OCI-LY3 (cell line): Measurements from ENCODE around the gene COX7A2.

Source experiments
- H2AFZ ChIP-seq: fragments of 200-600, 300-600 bp; shearing (Covaris generic); 2 replicates; pipeline ENCODE4 v1.6.0; 2014; ENCODE audit warnings: antibody characterized with exemption, low read depth, low read length
- H3K27ac ChIP-seq: fragments of 200-600, 300-600 bp; sonication (generic); 2 replicates; pipeline ENCODE4 v1.5.1; 2014; ENCODE audit warnings: mild to moderate bottlenecking, low read length, moderate library complexity, mixed read lengths
- H3K27me3 ChIP-seq: fragments of 200-600, 300-600 bp; sonication (generic); 2 replicates; pipeline ENCODE4 v1.6.1; 2014; ENCODE audit warnings: low read depth, low read length, mixed read lengths
- H3K36me3 ChIP-seq: fragments of 200-600, 300-600 bp; sonication (generic); replicated peaks from 2 replicates; pipeline ENCODE3; 2014; ENCODE audit warnings: low read depth, low read length, mixed read lengths
- H3K4me1 ChIP-seq: fragments of 300-600, 200-600 bp; sonication (generic); 2 replicates; pipeline ENCODE4 v1.6.1; 2014; ENCODE audit warnings: low read length, mixed read lengths
- H3K4me2 ChIP-seq: fragments of 200-600, 300-600 bp; sonication (generic); 2 replicates; pipeline ENCODE4 v1.6.1; 2014; ENCODE audit warnings: low read length, mixed read lengths
- H3K4me3 ChIP-seq: fragments of 300-600, 200-600 bp; sonication (generic); 2 replicates; pipeline ENCODE4 v1.5.1; 2014; ENCODE audit warnings: antibody characterized with exemption, mild to moderate bottlenecking, low read length, moderate library complexity
- H3K79me2 ChIP-seq: fragments of 300-600, 200-600 bp; shearing (Covaris generic); 2 replicates; pipeline ENCODE4 v1.6.1; 2014; ENCODE audit warnings: mild to moderate bottlenecking, low read length, mixed read lengths
- H3K9ac ChIP-seq: fragments of 300-600, 200-600 bp; shearing (Covaris generic); 2 replicates; pipeline ENCODE4 v1.6.0; 2014; ENCODE audit warnings: mild to moderate bottlenecking, low read length, moderate library complexity
- H3K9me3 ChIP-seq: fragments of 200-600, 300-600 bp; shearing (Covaris generic); 2 replicates; pipeline ENCODE4 v1.6.1; 2014; ENCODE audit warnings: low read length, mixed read lengths; ENCODE audit not compliant: insufficient read depth
- H4K20me1 ChIP-seq: fragments of 200-600, 300-600 bp; sonication (generic); 2 replicates; pipeline ENCODE4 v1.6.1; 2016; ENCODE audit warnings: low read length, mixed read lengths; ENCODE audit not compliant: insufficient read depth
- CTCF ChIP-seq: fragments of 200-600, 300-600 bp; sonication (generic); IDR thresholded peaks from 2 replicates; pipeline ENCODE4 v1.5.1; 2014; ENCODE audit warnings: antibody characterized with exemption, low read length, low read depth
- EZH2phosphoT487 ChIP-seq: fragments of 200-600 bp; shearing (Covaris generic); IDR thresholded peaks from 2 replicates; pipeline ENCODE4 v1.6.1; 2018; ENCODE audit warnings: antibody characterized with exemption, mixed run types, low read depth

COX7A2 gene

DNA sequence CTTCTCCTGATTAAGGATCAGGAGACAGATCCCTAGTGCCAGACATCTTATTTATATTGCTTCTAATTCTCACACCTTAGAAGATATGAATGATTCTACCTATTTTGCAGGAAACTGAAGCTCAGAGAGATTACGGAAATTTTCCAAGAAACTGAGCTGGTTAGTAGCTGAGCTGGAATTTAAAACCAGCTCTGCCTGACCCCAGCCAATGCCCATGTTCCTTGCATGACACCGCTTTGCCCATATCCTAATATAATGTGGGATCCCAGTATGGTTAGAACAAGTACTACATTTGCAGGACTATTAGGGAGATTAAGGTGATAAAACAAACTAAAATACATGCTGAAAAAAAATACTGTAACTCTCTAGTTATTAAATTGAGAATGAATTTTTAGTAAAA is 39.1 kb upstream of the COX7A2 start:
- Histone ChIP-seq H3K9me3 (no peaks in the 10 kb centered on the region), H3K79me2 (peaks cover 77% of the 10 kb centered on the region), H3K9ac (peak overlapping the region; percentile 86), H3K4me2 (peak overlapping the region; percentile 81), H3K27ac (no peak overlapping the region), H3K4me1 (peaks cover 37% of the 10 kb centered on the region), H4K20me1 (peaks cover 29% of the 10 kb centered on the region), H2AFZ (no peak overlapping the region), H3K36me3 (no peaks in the 10 kb centered on the region), H3K4me3 (peak overlapping the region; percentile 89), H3K27me3 (no peaks in the 10 kb centered on the region)
- no peak for TF ChIP-seq EZH2phosphoT487
- TF ChIP-seq CTCF: no peak

DNA sequence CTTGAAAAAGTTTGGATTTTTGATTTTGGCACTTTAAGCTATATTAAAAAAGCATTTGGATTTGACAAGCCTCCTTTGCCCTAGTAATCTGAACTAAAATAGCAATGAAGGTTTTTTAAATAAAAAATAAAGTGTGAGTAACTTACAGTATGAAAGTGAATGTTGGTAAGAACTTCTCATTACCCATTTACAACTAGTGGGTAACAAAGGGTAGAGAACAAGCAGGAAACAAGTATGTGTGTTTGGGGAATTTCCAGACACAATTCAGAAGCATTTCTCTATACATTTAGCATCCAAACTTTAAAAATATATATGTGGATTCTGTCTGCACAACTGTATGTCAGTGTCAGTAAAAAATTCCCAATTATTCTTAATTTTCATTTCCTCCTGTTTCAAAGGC is 38.1 kb upstream of the COX7A2 start:
- peak overlapping the region; percentile 29 for H3K4me2 ChIP-seq
- H3K9ac ChIP-seq: no peak overlapping the region
- H3K4me3 ChIP-seq: peak overlapping the region; percentile 19
- H3K27ac ChIP-seq: no peak overlapping the region
- H3K4me1 ChIP-seq: peaks cover 26% of the 10 kb centered on the region
- no peaks in the 10 kb centered on the region for H3K9me3 ChIP-seq
- peaks cover 85% of the 10 kb centered on the region for H3K79me2 ChIP-seq
- no peaks in the 10 kb centered on the region for H3K36me3 ChIP-seq
- no peak for TF ChIP-seq EZH2phosphoT487
- TF ChIP-seq CTCF: no peak
- H2AFZ ChIP-seq: no peak overlapping the region
- peaks cover 33% of the 10 kb centered on the region for H4K20me1 ChIP-seq
- H3K27me3 ChIP-seq: no peaks in the 10 kb centered on the region

GRCh38 chr6:75280131-75280855 is 36.7 kb upstream of the COX7A2 start:
- peaks cover 20% of the 10 kb centered on the region for H3K4me1 ChIP-seq
- no peak overlapping the region for H3K4me2 ChIP-seq

GRCh38 chr6:75279418-75279817 is 35.8 kb upstream of the COX7A2 start:
- H3K79me2 ChIP-seq: peaks cover 98% of the 10 kb centered on the region
- H3K36me3 ChIP-seq: peaks cover 8% of the 10 kb centered on the region
- H3K4me2 ChIP-seq: no peak overlapping the region
- H3K9ac ChIP-seq: no peak overlapping the region
- H3K4me1 ChIP-seq: peaks cover 20% of the 10 kb centered on the region
- H4K20me1 ChIP-seq: peaks cover 48% of the 10 kb centered on the region
- TF ChIP-seq CTCF (no peak), EZH2phosphoT487 (no peak)
- H3K27ac ChIP-seq: no peak overlapping the region
- H2AFZ ChIP-seq: no peak overlapping the region
- no peaks in the 10 kb centered on the region for H3K9me3 ChIP-seq
- H3K27me3 ChIP-seq: no peaks in the 10 kb centered on the region
- no peak overlapping the region for H3K4me3 ChIP-seq

More at GRCh38 chr6:75280131-75280855, 36.7 kb upstream of the COX7A2 start:
- Histone ChIP-seq H2AFZ (no peak overlapping the region), H3K4me3 (no peak overlapping the region), H3K36me3 (peaks cover 3% of the 10 kb centered on the region), H3K27me3 (no peaks in the 10 kb centered on the region), H4K20me1 (peaks cover 45% of the 10 kb centered on the region), H3K27ac (no peak overlapping the region), H3K9me3 (no peaks in the 10 kb centered on the region), H3K9ac (no peak overlapping the region), H3K79me2 (peaks cover 92% of the 10 kb centered on the region)
- TF ChIP-seq EZH2phosphoT487: no peak
- no peak for TF ChIP-seq CTCF
